Measurements from ENCODE around the gene IPO8.

IPO8 gene

GRCh38 chr12:30692470-30692869 is 3.2 kb downstream of the IPO8 start:
- DNase-seq (ENCODE audit: low read depth in 2 of 2): peak; percentile 21 to 28
- TF ChIP-seq CTCF (IDR thresholded peaks at IDR 0.05; ENCODE audit: low read depth, low read length): no peak
- no peak overlapping the region for H3K4me3 ChIP-seq (replicated peaks in 1 of 2; ENCODE audit: low read depth in 2 of 2, low read length in 2 of 2)

- H3K4me3 ChIP-seq (replicated peaks in 1 of 2; ENCODE audit: low read depth in 2 of 2, low read length in 2 of 2): no peak overlapping the region
- DNase-seq (ENCODE audit: low read depth in 2 of 2): peak; percentile 71 to 79
- no peak for TF ChIP-seq CTCF (IDR thresholded peaks at IDR 0.05; ENCODE audit: low read depth, low read length)
These were observed 4.4 kb downstream of the IPO8 start for GRCh38 chr12:30691122-30691879.

GRCh38 chr12:30687265-30687986 is 8.2 kb downstream of the IPO8 start:
- no peak for TF ChIP-seq CTCF (IDR thresholded peaks at IDR 0.05; ENCODE audit: low read depth, low read length)
- DNase-seq (ENCODE audit: low read depth in 2 of 2): peak; percentile 23 to 47
- H3K4me3 ChIP-seq (replicated peaks in 1 of 2; ENCODE audit: low read depth in 2 of 2, low read length in 2 of 2): no peak overlapping the region

- DNase-seq (ENCODE audit: low read depth in 2 of 2): no peak
- H3K4me3 ChIP-seq (replicated peaks in 1 of 2; ENCODE audit: low read depth in 2 of 2, low read length in 2 of 2): no peak overlapping the region
- TF ChIP-seq CTCF (IDR thresholded peaks at IDR 0.05; ENCODE audit: low read depth, low read length): no peak
These were observed 16.4 kb downstream of the IPO8 start for GRCh38 chr12:30679241-30679640.

GRCh38 chr12:30678221-30678620 is 17.4 kb downstream of the IPO8 start:
- H3K4me3 ChIP-seq (replicated peaks in 1 of 2; ENCODE audit: low read depth in 2 of 2, low read length in 2 of 2): no peak overlapping the region
- TF ChIP-seq CTCF (IDR thresholded peaks at IDR 0.05; ENCODE audit: low read depth, low read length): no peak
- no peak for DNase-seq (ENCODE audit: low read depth in 2 of 2)

- DNase-seq (ENCODE audit: low read depth in 2 of 2): peak in 1 of 2 donors; percentile 7
These were observed 34.5 kb downstream of the IPO8 start for GRCh38 chr12:30661210-30661609.

More at GRCh38 chr12:30661210-30661609, 34.5 kb downstream of the IPO8 start:
- TF ChIP-seq CTCF (IDR thresholded peaks at IDR 0.05; ENCODE audit: low read depth, low read length): no peak
- H3K4me3 ChIP-seq (replicated peaks in 1 of 2; ENCODE audit: low read depth in 2 of 2, low read length in 2 of 2): no peak overlapping the region
